CD4-positive, CD25-positive, alpha-beta regulatory T cell (primary cell): ENCODE data around the gene CBARP. TPM values are rescaled to one million over a fixed set of nuclear protein-coding genes. Genes with fewer than 3 reads are reported as not detected.

Experiments used
- ATAC-seq, 2 donors: fragments of 150-1000 bp; cut with Tn5 transposase; one replicate each; pipeline ENCODE4 v1.10.0; 2021; ENCODE audit warnings: low read depth in 2 of 2, moderate number of reproducible peaks in 2 of 2, moderate library complexity in 1 of 2
- DNase-seq, 3 donors: peaks; one replicate each; pipeline versions ENCODE4 v3.0.0 to v3.0.0-alpha.2; 2012 to 2022; ENCODE audit warnings: mixed read lengths in 1 of 3
- H3K27ac ChIP-seq: one replicate; pipeline ENCODE4 v1.7.0; 2013; ENCODE audit warnings: mild to moderate bottlenecking, low read length; ENCODE audit not compliant: insufficient read depth, poor library complexity, severe bottlenecking
- H3K27me3 ChIP-seq: one replicate; pipeline ENCODE4 v1.7.0; 2013; ENCODE audit warnings: low read length; ENCODE audit not compliant: control insufficient read depth, insufficient read depth
- H3K36me3 ChIP-seq: one replicate; pipeline ENCODE4 v1.7.0; 2013; ENCODE audit warnings: mild to moderate bottlenecking, low read length, moderate library complexity; ENCODE audit not compliant: control insufficient read depth, insufficient read depth
- H3K4me1 ChIP-seq: 2 replicates; pipeline ENCODE4 v1.7.0; 2013; ENCODE audit warnings: mild to moderate bottlenecking, low read length; ENCODE audit not compliant: insufficient read depth, control insufficient read depth, poor library complexity, severe bottlenecking
- H3K4me3 ChIP-seq: one replicate; pipeline ENCODE4 v1.7.0; 2013; ENCODE audit warnings: low read depth, mild to moderate bottlenecking, low read length, moderate library complexity
- H3K9me3 ChIP-seq, 2 experiments: 1 replicate in 1 of 2; 2 replicates in 1 of 2; pipeline ENCODE4 v1.7.0; 2013; ENCODE audit warnings: low read length in 2 of 2, mild to moderate bottlenecking in 1 of 2, moderate library complexity in 1 of 2; ENCODE audit not compliant: control insufficient read depth in 2 of 2
- H3K27ac Mint-ChIP-seq, 3 donors: one replicate each; pipeline ENCODE4 v1.8.0; 2020 to 2022; ENCODE audit warnings: mild to moderate bottlenecking in 3 of 3, mixed read lengths in 3 of 3, moderate library complexity in 2 of 3
- H3K27me3 Mint-ChIP-seq: one replicate; pipeline ENCODE4 v1.8.0; 2022; ENCODE audit warnings: mild to moderate bottlenecking, mixed read lengths
- H3K36me3 Mint-ChIP-seq: one replicate; pipeline ENCODE4 v1.8.0; 2020; ENCODE audit warnings: mixed read lengths
- H3K4me1 Mint-ChIP-seq, 4 donors: one replicate each; pipeline ENCODE4 v1.8.0; 2020 to 2022; ENCODE audit warnings: mixed read lengths in 4 of 4, mild to moderate bottlenecking in 1 of 4
- H3K4me3 Mint-ChIP-seq, 4 donors: one replicate each; pipeline ENCODE4 v1.8.0; 2020 to 2022; ENCODE audit warnings: mild to moderate bottlenecking in 4 of 4, mixed read lengths in 4 of 4, moderate library complexity in 3 of 4
- H3K9me3 Mint-ChIP-seq, 7 donors: one replicate each; pipeline ENCODE4 v1.8.0; 2020 to 2022; ENCODE audit warnings: mixed read lengths in 7 of 7, mild to moderate bottlenecking in 3 of 7, moderate library complexity in 2 of 7
- polyA plus RNA-seq, 4 donors: library from polyadenylated mRNA; unstranded; fragments of 300-500 nt; fragmentation: Illumina TruSeq; gene quantifications; one replicate each; pipeline ENCODE4 v1.2.3, GENCODE V29; 2021
- total RNA-seq: library from RNA; stranded (reverse); gene quantifications from one replicate; pipeline ENCODE4 v1.2.3, GENCODE V29; 2022

The CBARP gene
- total and polyA plus RNA-seq, 5 donors from 2014 or later = 0.12 TPM; not detected in 4

DNA sequence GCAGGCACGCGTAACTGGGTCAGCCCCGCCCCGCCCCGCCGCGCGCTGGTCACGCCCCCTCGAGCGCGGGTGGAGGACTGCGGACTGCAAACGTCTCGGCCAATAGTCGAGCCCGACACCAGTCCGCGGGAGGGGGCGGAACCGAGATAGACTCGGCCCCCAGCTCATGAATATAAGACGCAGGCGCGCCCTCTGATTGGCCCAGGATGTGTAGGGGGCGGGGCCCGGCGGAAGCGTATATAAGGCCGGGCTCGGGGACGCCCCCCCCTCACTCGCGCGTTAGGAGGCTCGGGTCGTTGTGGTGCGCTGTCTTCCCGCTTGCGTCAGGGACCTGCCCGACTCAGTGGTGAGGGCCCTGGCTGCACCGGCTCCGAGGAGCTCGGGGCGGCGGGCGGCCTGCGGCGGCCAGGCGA lies 31.3 kb upstream of the CBARP start, which contains the start of gene CIRBP:
TSS of gene CIRBP (plus strand) at position 268 of the 413 bp plus-strand sequence. CDS start 1,602 bp downstream, outside the sequence.
- H3K9me3 ChIP-seq = no peaks in the 10 kb centered on the region
- Mint-ChIP-seq H3K36me3 (peaks cover 36% of the 10 kb centered on the region), H3K4me1 (peaks cover 0 to 74% (median 34%) of the 10 kb centered on the region in 4 donors), H3K27ac (peak within 1 kb of the TSS; percentile 92 to 96 (median 95)), H3K9me3 (peaks cover 0 to 2% (median 0%) of the 10 kb centered on the region in 7 donors), H3K4me3 (peak within 1 kb of the TSS; percentile 89 to 96 (median 92)), H3K27me3 (peaks cover 5% of the 10 kb centered on the region)
- peak; percentile 99 for DNase-seq
- peak; percentile 79 to 81 for ATAC-seq
- peak within 1 kb of the TSS; percentile 85 for H3K27ac ChIP-seq
- no peaks in the 10 kb centered on the region for H3K27me3 ChIP-seq
- H3K4me1 ChIP-seq = peaks cover 78% of the 10 kb centered on the region
- H3K36me3 ChIP-seq = peaks cover 35% of the 10 kb centered on the region
- peak within 1 kb of the TSS; percentile 91 for H3K4me3 ChIP-seq

DNA sequence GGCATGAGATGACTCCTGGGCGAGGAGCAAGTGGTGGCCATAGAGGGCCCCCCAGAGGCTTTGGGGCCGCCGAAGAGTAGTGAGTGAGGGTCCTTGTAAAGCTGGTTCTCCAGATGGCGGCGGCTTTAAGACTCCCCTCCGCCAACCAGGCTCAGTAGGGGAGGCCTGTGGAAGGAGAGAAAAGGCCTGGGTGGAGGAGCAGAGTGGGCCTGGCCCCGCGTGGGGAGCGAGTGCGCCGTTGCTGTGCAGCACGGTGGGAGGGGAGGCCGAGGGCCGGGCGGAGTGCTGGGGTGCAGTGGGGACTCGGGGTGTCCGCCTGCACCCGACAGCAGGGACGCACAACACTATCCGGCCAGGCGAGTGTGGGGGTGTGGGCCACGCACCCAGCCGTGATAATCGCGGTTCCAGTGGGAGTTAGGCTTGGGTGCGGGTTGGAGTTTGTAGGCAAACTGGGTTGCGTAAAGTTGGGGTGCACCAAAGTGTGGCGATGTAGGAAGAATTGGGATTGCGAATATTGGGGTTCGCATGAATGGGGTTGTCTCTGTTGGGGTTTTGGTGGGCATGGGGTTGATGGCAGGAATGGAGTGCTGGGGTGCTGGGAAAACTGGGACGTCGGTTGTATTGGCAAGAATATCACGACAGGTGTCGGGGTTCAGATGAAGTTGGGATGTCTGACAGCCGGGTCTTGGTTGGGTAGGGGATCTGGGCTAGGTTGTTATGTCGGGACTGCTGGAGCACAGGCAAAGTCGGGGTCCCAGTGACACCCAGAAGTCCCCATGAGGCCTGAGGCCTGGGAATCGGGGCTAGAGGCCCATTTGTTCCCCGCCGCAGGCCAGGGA lies 30.6 kb upstream of the CBARP start:
- DNase-seq = no peak
- H3K27ac ChIP-seq = peak overlapping the region; percentile 85

DNA sequence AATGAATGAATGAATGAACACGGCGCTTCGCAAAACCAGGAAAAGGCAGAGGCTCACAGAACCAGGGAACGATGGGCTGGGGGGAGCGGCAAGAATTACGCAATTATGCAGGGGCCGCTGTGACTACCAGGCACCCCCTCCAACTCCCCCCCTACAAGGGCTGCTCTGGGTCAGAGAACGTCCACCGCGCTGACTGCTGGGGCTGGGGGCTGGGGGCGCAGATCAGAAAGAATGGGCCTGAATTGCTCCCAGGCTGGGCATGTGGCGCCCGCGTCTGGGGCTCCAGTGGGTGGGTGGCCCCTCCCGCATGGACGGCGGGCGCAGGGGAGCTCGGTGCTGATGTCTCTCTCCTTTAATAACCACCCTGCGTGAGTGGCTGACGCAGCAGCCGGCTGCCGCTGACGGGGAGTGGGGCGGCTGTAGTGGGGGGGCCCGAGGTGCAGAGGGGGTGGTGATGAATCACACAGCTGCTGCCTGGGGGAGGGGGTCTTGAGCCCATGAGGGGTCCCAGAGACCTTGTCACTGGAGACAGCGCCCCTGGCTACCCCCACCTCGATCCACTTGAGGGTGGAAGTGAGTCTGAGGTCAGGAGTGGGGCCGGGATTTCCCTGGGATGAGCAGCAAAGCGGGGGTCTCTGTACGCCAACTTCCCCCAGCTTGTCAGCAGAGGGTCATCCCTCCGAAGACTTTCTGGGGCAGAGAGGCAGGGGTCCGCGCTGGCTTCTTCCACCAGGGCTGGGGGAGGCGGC lies 29.8 kb upstream of the CBARP start:
- Mint-ChIP-seq H3K36me3 (peaks cover 24% of the 10 kb centered on the region), H3K4me1 (peaks cover 0 to 69% (median 26%) of the 10 kb centered on the region in 4 donors), H3K27me3 (peaks cover 5% of the 10 kb centered on the region), H3K27ac (peak overlapping the region in 2 of 3 donors; percentile 20 to 65), H3K4me3 (peak overlapping the region; percentile 47 to 82 (median 80)), H3K9me3 (peaks cover 0 to 2% (median 0%) of the 10 kb centered on the region in 7 donors)
- Histone ChIP-seq H3K4me1 (peaks cover 65% of the 10 kb centered on the region), H3K36me3 (peaks cover 21% of the 10 kb centered on the region), H3K4me3 (peak overlapping the region; percentile 13), H3K27ac (no peak overlapping the region), H3K9me3 (no peaks in the 10 kb centered on the region), H3K27me3 (no peaks in the 10 kb centered on the region)
- DNase-seq = no peak
- no peak for ATAC-seq

More for the DNA sequence above, 30.6 kb upstream of the CBARP start:
- no peak for ATAC-seq
- Histone ChIP-seq H3K36me3 (peaks cover 29% of the 10 kb centered on the region), H3K9me3 (no peaks in the 10 kb centered on the region), H3K27me3 (no peaks in the 10 kb centered on the region), H3K4me1 (peaks cover 72% of the 10 kb centered on the region), H3K4me3 (no peak overlapping the region)
- Mint-ChIP-seq H3K9me3 (peaks cover 0 to 2% (median 0%) of the 10 kb centered on the region in 7 donors), H3K4me1 (peaks cover 0 to 68% (median 29%) of the 10 kb centered on the region in 4 donors), H3K36me3 (peaks cover 30% of the 10 kb centered on the region), H3K27ac (peak overlapping the region in 2 of 3 donors; percentile 88 to 90), H3K4me3 (peak overlapping the region; percentile 82 to 92 (median 85)), H3K27me3 (peaks cover 5% of the 10 kb centered on the region)

DNA sequence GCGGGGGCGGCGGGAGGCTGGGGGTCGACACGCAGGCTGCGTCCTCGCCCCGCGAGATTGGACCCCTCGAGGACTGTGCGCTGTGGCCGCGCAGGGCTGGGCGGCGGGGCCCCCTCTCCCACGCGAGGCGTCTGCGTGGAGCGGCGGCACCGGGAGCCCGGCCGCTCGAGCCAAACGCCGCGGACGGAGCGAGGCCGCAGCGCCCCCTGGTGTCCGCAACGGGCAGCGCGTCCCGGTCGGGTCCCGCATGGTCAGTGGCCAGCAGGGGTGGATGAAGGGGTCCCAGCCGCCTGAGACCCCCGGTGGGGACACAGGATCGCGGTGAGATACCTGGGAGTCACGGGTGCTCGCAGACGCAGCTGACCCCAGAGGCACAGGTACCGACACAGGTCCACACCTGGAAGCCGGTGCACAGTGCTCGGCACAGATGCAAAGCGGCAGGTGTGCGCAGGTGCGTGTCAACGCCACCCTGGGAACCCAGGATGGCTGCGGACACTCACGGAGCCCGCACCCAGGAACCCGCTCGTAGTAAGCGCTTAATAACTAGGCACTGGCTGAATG lies 29.2 kb upstream of the CBARP start:
- peak overlapping the region; percentile 13 for H3K4me3 ChIP-seq

DNA sequence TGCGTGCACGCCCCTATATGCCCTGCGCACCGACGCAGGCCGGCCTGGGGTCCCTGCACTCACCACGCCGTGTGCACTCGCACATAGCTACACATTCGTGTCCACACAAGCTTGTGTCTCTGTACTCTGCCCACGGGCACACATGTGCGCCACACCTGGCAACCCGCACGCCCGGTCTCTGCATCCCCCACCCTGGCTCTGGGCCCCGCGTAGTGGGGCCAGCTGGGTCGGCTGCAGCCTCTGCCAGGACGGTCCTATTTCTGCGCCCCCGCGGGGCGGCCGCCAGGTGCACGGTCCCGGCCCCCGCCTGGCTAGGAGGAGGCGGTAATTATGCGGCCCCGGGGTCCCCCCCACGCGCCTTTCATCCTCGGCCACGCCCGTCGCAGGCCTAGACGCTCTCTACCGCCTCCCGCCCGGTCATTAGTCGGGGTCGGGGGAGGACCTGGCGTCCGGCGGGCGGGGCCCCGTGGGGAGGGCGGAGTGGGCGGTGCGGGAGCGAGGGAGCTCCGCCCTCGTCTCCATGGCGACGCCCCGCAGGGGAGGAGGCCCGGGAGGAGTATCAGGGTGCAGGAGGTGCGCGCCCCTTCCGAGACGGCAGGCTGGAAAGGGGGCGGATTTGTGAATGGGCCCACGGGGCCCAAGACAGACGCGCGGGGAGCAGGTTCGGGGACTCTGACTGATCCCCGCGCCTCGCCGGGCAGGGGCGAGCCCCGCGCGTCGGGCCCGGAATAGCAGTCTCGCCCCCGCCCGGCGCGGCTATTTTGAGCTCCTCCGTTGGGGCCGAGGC lies 28.5 kb upstream of the CBARP start:
- peak; percentile 83 to 90 (median 84) for DNase-seq
- peak overlapping the region in 1 of 3 donors; percentile 20 for H3K27ac Mint-ChIP-seq

More for the DNA sequence above, 29.2 kb upstream of the CBARP start:
- DNase-seq = peak; percentile 62 to 74 (median 62)
- no peaks in the 10 kb centered on the region for H3K27me3 ChIP-seq
- H3K4me1 ChIP-seq = peaks cover 65% of the 10 kb centered on the region
- no peaks in the 10 kb centered on the region for H3K9me3 ChIP-seq
- peak overlapping the region; percentile 47 to 81 (median 76) for H3K4me3 Mint-ChIP-seq
- peaks cover 0 to 2% (median 0%) of the 10 kb centered on the region in 7 donors for H3K9me3 Mint-ChIP-seq
- peaks cover 0 to 69% (median 21%) of the 10 kb centered on the region in 4 donors for H3K4me1 Mint-ChIP-seq
- peaks cover 14% of the 10 kb centered on the region for H3K36me3 ChIP-seq
- peaks cover 19% of the 10 kb centered on the region for H3K36me3 Mint-ChIP-seq
- peak overlapping the region; percentile 73 for H3K27ac ChIP-seq
- H3K27me3 Mint-ChIP-seq = peaks cover 5% of the 10 kb centered on the region
- ATAC-seq = peak in 1 of 2 donors; percentile 5
- peak overlapping the region in 1 of 3 donors; percentile 65 for H3K27ac Mint-ChIP-seq

DNA sequence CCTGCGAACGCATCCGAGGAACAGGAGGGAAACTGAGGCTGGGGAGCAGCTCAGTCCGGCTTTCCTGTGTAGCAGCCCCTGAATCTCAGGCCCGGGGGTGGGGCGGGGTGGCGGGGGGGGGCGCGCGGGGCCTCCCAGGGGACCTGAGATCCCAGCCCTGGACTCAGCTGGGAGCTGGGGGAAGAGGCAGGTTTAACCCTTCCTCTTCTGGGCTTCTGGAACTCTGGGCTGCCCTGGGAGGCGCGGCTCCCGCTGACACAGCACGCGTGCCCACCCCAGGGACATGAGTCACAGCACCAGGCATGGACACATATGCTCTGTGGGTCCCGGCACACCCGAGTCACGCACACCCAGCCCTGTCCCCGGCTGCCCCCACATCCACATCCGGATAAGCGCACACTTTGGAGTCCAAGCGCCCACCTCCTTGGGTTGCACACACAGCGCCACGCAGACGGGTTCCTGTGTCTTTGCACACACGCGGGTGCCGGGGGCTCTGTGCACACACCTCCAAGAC lies 27.9 kb upstream of the CBARP start:
- H3K27ac ChIP-seq = peak overlapping the region; percentile 73
- H3K9me3 Mint-ChIP-seq = peaks cover 0 to 2% (median 0%) of the 10 kb centered on the region in 7 donors
- ATAC-seq (peak; percentile 0), DNase-seq (peak in 1 of 3 donors; percentile 65)
- H3K4me3 Mint-ChIP-seq = peak overlapping the region; percentile 38 to 73 (median 58)
- H3K27me3 Mint-ChIP-seq = peaks cover 5% of the 10 kb centered on the region
- H3K4me1 ChIP-seq = peaks cover 62% of the 10 kb centered on the region
- H3K9me3 ChIP-seq = no peaks in the 10 kb centered on the region
- H3K27ac Mint-ChIP-seq = peak overlapping the region in 1 of 3 donors; percentile 20
- peaks cover under 1% of the 10 kb centered on the region for H3K36me3 ChIP-seq
- no peak overlapping the region for H3K4me3 ChIP-seq
- no peaks in the 10 kb centered on the region for H3K27me3 ChIP-seq
- H3K36me3 Mint-ChIP-seq = peaks cover 6% of the 10 kb centered on the region
- peaks cover 0 to 64% (median 18%) of the 10 kb centered on the region in 4 donors for H3K4me1 Mint-ChIP-seq

More for the DNA sequence above, 28.5 kb upstream of the CBARP start:
- H3K4me3 ChIP-seq = no peak overlapping the region
- ATAC-seq = peak; percentile 35 to 38
- no peaks in the 10 kb centered on the region for H3K27me3 ChIP-seq
- Mint-ChIP-seq H3K9me3 (peaks cover 0 to 2% (median 0%) of the 10 kb centered on the region in 7 donors), H3K4me1 (peaks cover 0 to 69% (median 23%) of the 10 kb centered on the region in 4 donors), H3K27me3 (peaks cover 5% of the 10 kb centered on the region), H3K4me3 (peak overlapping the region; percentile 52 to 77 (median 69)), H3K36me3 (peaks cover 12% of the 10 kb centered on the region)
- peaks cover 65% of the 10 kb centered on the region for H3K4me1 ChIP-seq
- H3K9me3 ChIP-seq = no peaks in the 10 kb centered on the region
- peak overlapping the region; percentile 73 for H3K27ac ChIP-seq
- H3K36me3 ChIP-seq = peaks cover 7% of the 10 kb centered on the region
